SK-N-SH treated with all-trans-retinoic acid at 6 μM for 48 hours (cell line): ENCODE results near the gene C2orf42.
A peak's percentile ranks its signal among the peaks of the same experiment; 100 is the strongest.

ENCODE experiments used
- ATAC-seq: fragments of 200-7000 bp; cut with Tn5 transposase; 3 replicates; pipeline ENCODE4 v1.9.1; 2020; ENCODE audit warnings: mild to moderate bottlenecking, moderate library complexity
- ARNTL ChIP-seq: fragments of 450-650 bp; formaldehyde crosslinking; IDR thresholded peaks from 2 replicates; pipeline ENCODE4 v1.5.0; 2020; ENCODE audit warnings: low read depth, mild to moderate bottlenecking, moderate library complexity, borderline replicate concordance
- BACH2 ChIP-seq: fragments of 250-450 bp; sonication (Bioruptor Pico); IDR thresholded peaks from 2 replicates; pipeline ENCODE4 v1.9.0; 2021; ENCODE audit warnings: mild to moderate bottlenecking, borderline replicate concordance
- CREB5 ChIP-seq: fragments of 250-450 bp; sonication (Bioruptor Pico); IDR thresholded peaks from 2 replicates; pipeline ENCODE4 v1.5.1; 2020; ENCODE audit warnings: low read depth, mild to moderate bottlenecking, moderate library complexity
- CSDC2 ChIP-seq: fragments of 250-450 bp; sonication (Bioruptor Pico); IDR thresholded peaks from 2 replicates; pipeline ENCODE4 v1.5.0; 2020; ENCODE audit warnings: mild to moderate bottlenecking, moderate library complexity
- CSRNP3 ChIP-seq: fragments of 250-450 bp; sonication (Bioruptor Pico); IDR thresholded peaks from 2 replicates; pipeline ENCODE4 v1.5.1; 2021; ENCODE audit warnings: mild to moderate bottlenecking, moderate library complexity
- ESRRG ChIP-seq: fragments of 250-450 bp; sonication (Bioruptor Pico); IDR thresholded peaks from 2 replicates; pipeline ENCODE4 v1.6.1; 2021; ENCODE audit warnings: mild to moderate bottlenecking
- GLIS3 ChIP-seq: fragments of 250-450 bp; sonication (Bioruptor Pico); IDR thresholded peaks from 2 replicates; pipeline ENCODE4 v1.5.0; 2020; ENCODE audit warnings: mild to moderate bottlenecking, moderate library complexity
- ISL1 ChIP-seq: fragments of 250-450 bp; sonication (Bioruptor Pico); IDR thresholded peaks from 2 replicates; pipeline ENCODE4 v2.1.2; 2022; ENCODE audit warnings: mild to moderate bottlenecking, moderate library complexity
- OSR1 ChIP-seq: fragments of 250-450 bp; sonication (Bioruptor Pico); IDR thresholded peaks from 2 replicates; pipeline ENCODE4 v1.8.0; 2022; ENCODE audit warnings: moderate library complexity, mild to moderate bottlenecking, inconsistent platforms
- PATZ1 ChIP-seq: fragments of 250-450 bp; sonication (Bioruptor Pico); IDR thresholded peaks from 2 replicates; pipeline ENCODE4 v1.8.0; 2020; ENCODE audit warnings: mild to moderate bottlenecking, moderate library complexity, borderline replicate concordance
- POU6F1 ChIP-seq: fragments of 250-450 bp; sonication (Bioruptor Pico); IDR thresholded peaks from 2 replicates; pipeline ENCODE4 v1.8.0; 2021; ENCODE audit warnings: low read depth, mild to moderate bottlenecking, moderate library complexity, borderline replicate concordance
- PPARA ChIP-seq: fragments of 250-450 bp; sonication (Bioruptor Pico); IDR thresholded peaks from 2 replicates; pipeline ENCODE4 v1.5.0; 2020; ENCODE audit warnings: mild to moderate bottlenecking, borderline replicate concordance
- RARB ChIP-seq: fragments of 250-450 bp; sonication (Bioruptor Pico); IDR thresholded peaks from 2 replicates; pipeline ENCODE4 v1.8.0; 2021; ENCODE audit warnings: mild to moderate bottlenecking, moderate library complexity
- SNAI2 ChIP-seq: fragments of 250-450 bp; sonication (Bioruptor Pico); IDR thresholded peaks from 2 replicates; pipeline ENCODE4 v1.5.0; 2020; ENCODE audit warnings: mild to moderate bottlenecking, moderate library complexity
- TCF4 ChIP-seq: fragments of 250-450 bp; sonication (Bioruptor Pico); IDR thresholded peaks from 2 replicates; pipeline ENCODE4 v1.8.0; 2021; ENCODE audit warnings: mild to moderate bottlenecking, moderate library complexity, borderline replicate concordance
- TOX ChIP-seq: fragments of 250-450 bp; sonication (Bioruptor Pico); IDR thresholded peaks from 2 replicates; pipeline ENCODE4 v1.8.0; 2021; ENCODE audit warnings: mild to moderate bottlenecking, moderate library complexity, borderline replicate concordance
- TSHZ2 ChIP-seq: fragments of 250-450 bp; sonication (Bioruptor Pico); IDR thresholded peaks from 2 replicates; pipeline ENCODE4 v1.5.0; 2020; ENCODE audit warnings: mild to moderate bottlenecking, moderate library complexity
- ZC3H10 ChIP-seq: fragments of 250-450 bp; sonication (Bioruptor Pico); IDR thresholded peaks from 2 replicates; pipeline ENCODE4 v1.5.1; 2021; ENCODE audit warnings: mild to moderate bottlenecking, moderate library complexity
- ZFP3 ChIP-seq: fragments of 250-450 bp; sonication (Bioruptor Pico); IDR thresholded peaks from 2 replicates; pipeline ENCODE4 v1.5.0; 2020; ENCODE audit warnings: mild to moderate bottlenecking, moderate library complexity
- ZFP30 ChIP-seq: fragments of 450-650 bp; formaldehyde crosslinking; IDR thresholded peaks from 2 replicates; pipeline ENCODE4 v1.5.0; 2022; ENCODE audit warnings: mild to moderate bottlenecking, moderate library complexity
- ZNF565 ChIP-seq: fragments of 450-650 bp; formaldehyde crosslinking; conservative IDR thresholded peaks from 2 replicates; pipeline ENCODE4 v1.5.0; 2020; ENCODE audit warnings: low read depth, mild to moderate bottlenecking, moderate library complexity
- ZNF70 ChIP-seq: fragments of 450-650 bp; formaldehyde crosslinking; IDR thresholded peaks from 2 replicates; pipeline ENCODE4 v1.5.0; 2020; ENCODE audit warnings: mild to moderate bottlenecking, moderate library complexity
- ZNF8 ChIP-seq: fragments of 450-650 bp; formaldehyde crosslinking; IDR thresholded peaks from 2 replicates; pipeline ENCODE4 v1.5.0; 2020; ENCODE audit warnings: mild to moderate bottlenecking, moderate library complexity

Gene C2orf42

GRCh38 chr2:70145144-70145490 lies 45.7 kb downstream of the C2orf42 start:
- ATAC-seq, result no peak

GRCh38 chr2:70144443-70145143 lies 46.2 kb downstream of the C2orf42 start:
- ATAC-seq, result no peak
- TF ChIP-seq OSR1 (CRISPR knock-in tag), result no peak
- no peak for TF ChIP-seq POU6F1
- no peak for TF ChIP-seq ZNF565 (CRISPR knock-in tag)
- no peak for TF ChIP-seq CSDC2
- TF ChIP-seq ISL1 (CRISPR knock-in tag), result no peak
- TF ChIP-seq ESRRG (CRISPR knock-in tag), result no peak
- TF ChIP-seq ZFP30, result no peak
- TF ChIP-seq SNAI2 (CRISPR knock-in tag), result no peak
- no peak for TF ChIP-seq TCF4 (CRISPR knock-in tag)
- TF ChIP-seq ZNF70 (CRISPR knock-in tag), result no peak
- no peak for TF ChIP-seq ZNF8
- no peak for TF ChIP-seq ARNTL (CRISPR knock-in tag)
- TF ChIP-seq TOX (CRISPR knock-in tag), result no peak
- no peak for TF ChIP-seq PPARA (CRISPR knock-in tag)
- no peak for TF ChIP-seq CSRNP3 (CRISPR knock-in tag)
- no peak for TF ChIP-seq ZFP3 (CRISPR knock-in tag)
- no peak for TF ChIP-seq PATZ1
- TF ChIP-seq, all 23 proteins: peak for 0

More at GRCh38 chr2:70145144-70145490, 45.7 kb downstream of the C2orf42 start:
- TF ChIP-seq RARB (CRISPR knock-in tag), result no peak
- no peak for TF ChIP-seq ZNF70 (CRISPR knock-in tag)
- TF ChIP-seq SNAI2 (CRISPR knock-in tag), result no peak
- TF ChIP-seq POU6F1, result no peak

GRCh38 chr2:70143314-70144150 lies 47.3 kb downstream of the C2orf42 start:
- peak; percentile 60 for ATAC-seq
- TF ChIP-seq CSRNP3 (CRISPR knock-in tag) (peak; percentile 53; the same call in 1 of the 2 replicates), CREB5 (CRISPR knock-in tag) (no peak), CSDC2 (no peak), OSR1 (CRISPR knock-in tag) (no peak), TCF4 (CRISPR knock-in tag) (no peak), ZNF565 (CRISPR knock-in tag) (no peak), ISL1 (CRISPR knock-in tag) (no peak), TOX (CRISPR knock-in tag) (no peak), ZC3H10 (CRISPR knock-in tag) (no peak), ESRRG (CRISPR knock-in tag) (no peak), TSHZ2 (CRISPR knock-in tag) (no peak), GLIS3 (CRISPR knock-in tag) (0 out of 2 replicates have a peak, but pooled peaks have one; percentile 40), PPARA (CRISPR knock-in tag) (no peak), ZNF70 (CRISPR knock-in tag) (no peak), ZFP30 (peak; percentile 15; the same call in 1 of the 2 replicates), ZFP3 (CRISPR knock-in tag) (no peak), BACH2 (CRISPR knock-in tag) (no peak), RARB (CRISPR knock-in tag) (no peak), SNAI2 (CRISPR knock-in tag) (no peak), ARNTL (CRISPR knock-in tag) (no peak)
